Measurements from ENCODE around the gene CA5A. TPM values are rescaled to one million over a fixed set of nuclear protein-coding genes. Genes with fewer than 3 reads are reported as not detected.
A peak's percentile ranks its signal among the peaks of the same experiment; 100 is the strongest.
"Not testable (repeated sequence)": the region's sequence is repeated elsewhere in the genome, so short reads cannot be mapped to it uniquely, and the experiment has no call there.

Gene CA5A
- total RNA-seq, 1 donor from 2014 or later = 0.72 TPM

- DNase-seq (ENCODE audit: low spot score) = not testable (repeated sequence)
Observed at GRCh38 chr16:87896176-87896890, 40.0 kb downstream of the CA5A start.

- DNase-seq (ENCODE audit: low spot score) = no peak
Observed at GRCh38 chr16:87895641-87896141, 40.6 kb downstream of the CA5A start.

- DNase-seq (ENCODE audit: low spot score) = not testable (repeated sequence)
Observed at GRCh38 chr16:87894005-87894404, 42.3 kb downstream of the CA5A start.

- DNase-seq (ENCODE audit: low spot score) = no peak
Observed at GRCh38 chr16:87891764-87892163, 44.6 kb downstream of the CA5A start.

- not testable (repeated sequence) for DNase-seq (ENCODE audit: low spot score)
Observed at GRCh38 chr16:87889762-87890161, 46.6 kb downstream of the CA5A start.

- not testable (repeated sequence) for DNase-seq (ENCODE audit: low spot score)
Observed at GRCh38 chr16:87888346-87888745, 48.0 kb downstream of the CA5A start.

- not testable (repeated sequence) for DNase-seq (ENCODE audit: low spot score)
Observed at GRCh38 chr16:87887931-87888330, 48.4 kb downstream of the CA5A start.

GRCh38 chr16:87885371-87885967 is 50.9 kb downstream of the CA5A start:
- not testable (repeated sequence) for DNase-seq (ENCODE audit: low spot score)

- no peak for DNase-seq (ENCODE audit: low spot score)
Observed at GRCh38 chr16:87882436-87883019, 53.8 kb downstream of the CA5A start.

- no peak for DNase-seq (ENCODE audit: low spot score)
Observed at GRCh38 chr16:87881324-87882200, 54.8 kb downstream of the CA5A start.

- no peak for DNase-seq (ENCODE audit: low spot score)
Observed at GRCh38 chr16:87880117-87880696, 56.1 kb downstream of the CA5A start.

GRCh38 chr16:87879411-87880013 is 56.8 kb downstream of the CA5A start:
- not testable (repeated sequence) for DNase-seq (ENCODE audit: low spot score)

- no peak for DNase-seq (ENCODE audit: low spot score)
Observed at GRCh38 chr16:87878704-87879103, 57.6 kb downstream of the CA5A start.

- DNase-seq (ENCODE audit: low spot score) = no peak
Observed at GRCh38 chr16:87877942-87878507, 58.3 kb downstream of the CA5A start.

GRCh38 chr16:87874639-87875427 is 61.5 kb downstream of the CA5A start:
- no peak for DNase-seq (ENCODE audit: low spot score)

GRCh38 chr16:87870418-87871291 is 65.7 kb downstream of the CA5A start:
- peak; percentile 42 for DNase-seq (ENCODE audit: low spot score)

GRCh38 chr16:87869879-87870417 is 66.4 kb downstream of the CA5A start:
- not testable (repeated sequence) for DNase-seq (ENCODE audit: low spot score)
